ENCODE results near the gene PTCSC3.

PTCSC3 gene

DNA sequence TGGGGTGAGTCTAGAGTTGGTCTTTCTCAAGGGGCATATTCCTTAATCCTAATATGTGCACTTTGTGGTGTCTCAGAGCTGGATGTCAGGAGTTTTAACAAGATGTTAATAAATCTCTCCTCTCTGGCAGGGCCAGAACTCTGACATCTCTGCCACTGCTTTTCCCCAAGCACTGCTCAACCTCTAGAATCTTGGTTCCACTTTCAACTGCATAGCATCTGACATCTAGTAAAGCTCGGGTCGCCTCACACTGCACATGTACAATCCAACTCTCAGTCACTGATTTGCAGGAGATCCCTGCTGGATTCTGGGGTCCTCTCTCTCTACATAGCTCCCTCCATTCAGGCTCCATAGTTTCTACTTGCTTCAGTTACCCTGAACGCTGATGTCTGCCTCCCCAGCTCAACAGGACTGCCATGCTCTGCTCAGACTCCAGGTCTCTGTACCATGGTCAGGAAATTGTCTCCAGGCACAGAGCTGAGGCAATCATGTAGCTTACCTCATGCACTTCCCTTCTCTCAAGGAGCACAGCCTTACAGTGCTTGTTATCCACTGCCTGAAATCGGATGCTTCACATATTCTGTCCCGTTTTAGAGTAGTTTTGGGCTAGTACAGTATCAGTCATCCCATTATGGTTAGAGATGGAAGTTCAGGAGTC lies 1.6 kb downstream of the PTCSC3 start:
- Histone ChIP-seq H3K27me3 (ENCODE audit: control insufficient read depth, insufficient read depth, low read length) (no peaks in the 10 kb centered on the region), H3K9me3 (ENCODE audit: control insufficient read depth, insufficient read depth, low read length) (no peaks in the 10 kb centered on the region), H3K9ac (ENCODE audit: low read depth, low read length) (no peak overlapping the region), H3K36me3 (ENCODE audit: control insufficient read depth, insufficient read depth, low read length) (no peaks in the 10 kb centered on the region), H3K27ac (ENCODE audit: low read depth, low read length) (no peak overlapping the region), H3K4me3 (ENCODE audit: low read depth, low read length) (no peak overlapping the region), H3K4me1 (ENCODE audit: control insufficient read depth, insufficient read depth, low read length) (no peaks in the 10 kb centered on the region)

DNA sequence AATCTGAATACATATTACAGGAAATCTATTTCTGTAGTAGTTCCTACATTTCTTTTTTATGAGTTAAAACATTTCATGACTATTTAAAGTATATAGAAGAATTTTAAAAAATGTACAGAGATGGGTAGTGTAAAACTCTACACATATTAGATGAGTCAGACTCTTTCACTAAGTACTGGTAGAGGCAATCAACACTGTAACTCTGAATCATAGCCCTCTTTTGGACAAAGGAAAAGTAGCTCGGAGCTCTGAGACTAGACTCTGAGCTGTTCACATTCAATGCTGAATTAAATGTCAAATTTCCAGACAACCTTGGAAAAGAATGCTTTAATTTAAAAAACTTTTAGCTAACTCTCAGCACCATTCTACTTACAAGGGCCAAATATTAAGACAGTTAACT lies 3.4 kb downstream of the PTCSC3 start:
- H3K4me1 ChIP-seq (ENCODE audit: control insufficient read depth, insufficient read depth, low read length) = 0 out of 2 replicates have a peak, but pooled peaks cover 5% of the 10 kb centered on the region
- H3K27me3 ChIP-seq (ENCODE audit: control insufficient read depth, insufficient read depth, low read length) = no peaks in the 10 kb centered on the region
- no peaks in the 10 kb centered on the region for H3K36me3 ChIP-seq (ENCODE audit: control insufficient read depth, insufficient read depth, low read length)
- no peak overlapping the region for H3K27ac ChIP-seq (ENCODE audit: low read depth, low read length)
- no peaks in the 10 kb centered on the region for H3K9me3 ChIP-seq (ENCODE audit: control insufficient read depth, insufficient read depth, low read length)
- no peak overlapping the region for H3K4me3 ChIP-seq (ENCODE audit: low read depth, low read length)
- H3K9ac ChIP-seq (ENCODE audit: low read depth, low read length) = no peak overlapping the region

DNA sequence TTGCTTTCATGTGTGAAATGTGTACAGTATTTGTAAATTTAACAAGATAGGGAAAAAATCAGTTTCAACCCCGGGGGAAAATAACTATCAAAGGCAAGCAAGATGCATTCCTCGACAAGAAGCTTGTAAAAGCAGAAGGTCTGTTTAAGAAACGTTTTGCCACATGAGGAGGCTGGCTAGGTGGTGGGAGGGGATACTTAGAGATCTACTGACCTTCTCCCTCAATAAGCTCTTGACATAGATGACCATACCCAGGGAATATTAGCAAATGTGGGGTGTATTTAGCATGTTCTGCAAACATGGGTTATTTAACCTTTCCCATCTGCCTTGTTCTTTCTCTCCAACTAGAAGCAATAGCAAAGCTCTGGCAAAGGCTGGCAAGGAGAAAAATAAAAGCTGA lies 4.9 kb downstream of the PTCSC3 start:
- H3K4me3 ChIP-seq (ENCODE audit: low read depth, low read length) = no peak overlapping the region
- H3K4me1 ChIP-seq (ENCODE audit: control insufficient read depth, insufficient read depth, low read length) = peaks cover 17% of the 10 kb centered on the region
- H3K9ac ChIP-seq (ENCODE audit: low read depth, low read length) = no peak overlapping the region
- no peak overlapping the region for H3K27ac ChIP-seq (ENCODE audit: low read depth, low read length)
- H3K27me3 ChIP-seq (ENCODE audit: control insufficient read depth, insufficient read depth, low read length) = no peaks in the 10 kb centered on the region
- H3K36me3 ChIP-seq (ENCODE audit: control insufficient read depth, insufficient read depth, low read length) = no peaks in the 10 kb centered on the region
- no peaks in the 10 kb centered on the region for H3K9me3 ChIP-seq (ENCODE audit: control insufficient read depth, insufficient read depth, low read length)

DNA sequence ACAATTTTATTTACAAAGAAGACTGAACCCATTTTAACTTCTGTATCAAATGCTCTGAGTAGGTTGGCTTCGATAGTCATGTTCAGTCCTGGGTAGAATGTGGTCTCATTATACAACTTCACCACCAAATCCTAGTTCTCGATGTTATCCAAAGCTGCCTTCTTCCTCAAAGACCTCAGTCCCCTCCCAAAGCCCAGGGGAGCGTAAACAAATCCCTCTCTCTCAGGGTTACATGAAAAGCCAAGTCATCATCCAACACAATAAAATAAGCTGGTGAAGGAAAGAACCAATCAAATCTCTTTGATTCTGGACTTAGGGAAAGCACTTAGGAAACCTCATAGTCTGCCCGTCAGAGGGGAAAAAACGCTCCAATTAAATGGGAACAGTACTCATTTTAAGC lies 9.1 kb downstream of the PTCSC3 start:
- Histone ChIP-seq H3K27me3 (ENCODE audit: control insufficient read depth, insufficient read depth, low read length) (no peaks in the 10 kb centered on the region), H3K9me3 (ENCODE audit: control insufficient read depth, insufficient read depth, low read length) (no peaks in the 10 kb centered on the region), H3K9ac (ENCODE audit: low read depth, low read length) (no peak overlapping the region), H3K4me3 (ENCODE audit: low read depth, low read length) (0 out of 2 replicates have a peak overlapping the region, but pooled peaks have one; percentile 16), H3K36me3 (ENCODE audit: control insufficient read depth, insufficient read depth, low read length) (no peaks in the 10 kb centered on the region), H3K27ac (ENCODE audit: low read depth, low read length) (no peak overlapping the region), H3K4me1 (ENCODE audit: control insufficient read depth, insufficient read depth, low read length) (peaks cover 17% of the 10 kb centered on the region)

DNA sequence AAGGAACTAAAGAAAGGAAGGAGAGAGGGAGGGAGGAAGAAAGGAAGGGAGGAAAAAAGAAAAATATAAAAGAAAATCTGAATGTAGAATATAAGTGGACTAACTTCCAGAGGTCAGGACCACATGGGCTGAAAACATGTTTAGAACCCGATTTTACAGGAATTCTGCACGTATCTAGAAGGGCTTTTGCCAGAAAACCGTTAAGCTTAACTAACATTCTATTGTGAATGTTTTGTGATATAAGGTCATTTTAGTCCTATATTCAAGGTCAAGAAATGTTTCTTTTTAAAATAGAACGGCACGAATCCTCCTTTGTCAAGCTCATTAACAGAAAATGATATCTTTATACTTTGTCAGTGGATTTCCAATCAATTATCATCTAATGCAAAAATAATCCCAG lies 13.1 kb downstream of the PTCSC3 start:
- Histone ChIP-seq H3K4me1 (ENCODE audit: control insufficient read depth, insufficient read depth, low read length) (peaks cover 15% of the 10 kb centered on the region), H3K27ac (ENCODE audit: low read depth, low read length) (no peak overlapping the region), H3K27me3 (ENCODE audit: control insufficient read depth, insufficient read depth, low read length) (no peaks in the 10 kb centered on the region), H3K9ac (ENCODE audit: low read depth, low read length) (no peak overlapping the region), H3K36me3 (ENCODE audit: control insufficient read depth, insufficient read depth, low read length) (no peaks in the 10 kb centered on the region), H3K9me3 (ENCODE audit: control insufficient read depth, insufficient read depth, low read length) (no peaks in the 10 kb centered on the region), H3K4me3 (ENCODE audit: low read depth, low read length) (no peak overlapping the region)

DNA sequence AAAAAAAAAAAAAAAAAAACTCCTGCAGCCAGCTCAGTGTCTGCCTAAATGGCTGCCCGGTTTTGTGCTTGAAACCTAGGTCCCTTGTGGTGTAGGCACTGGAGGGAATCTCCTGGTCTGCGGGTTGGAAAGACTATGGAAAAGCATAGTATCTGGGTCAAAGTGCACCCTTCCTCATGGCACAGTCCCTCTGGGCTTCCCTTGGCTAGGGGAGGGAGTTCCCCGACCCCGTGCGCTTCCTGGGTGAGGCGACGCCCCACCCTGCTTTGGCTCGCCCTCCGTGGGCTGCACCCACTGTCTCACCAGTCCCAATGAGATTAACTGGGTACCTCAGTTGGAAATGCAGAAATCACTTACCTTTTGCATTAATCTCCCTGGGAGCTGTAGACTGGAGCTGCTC lies 14.3 kb downstream of the PTCSC3 start:
- Histone ChIP-seq H3K27me3 (ENCODE audit: control insufficient read depth, insufficient read depth, low read length) (no peaks in the 10 kb centered on the region), H3K4me1 (ENCODE audit: control insufficient read depth, insufficient read depth, low read length) (peaks cover 7% of the 10 kb centered on the region), H3K36me3 (ENCODE audit: control insufficient read depth, insufficient read depth, low read length) (no peaks in the 10 kb centered on the region), H3K4me3 (ENCODE audit: low read depth, low read length) (no peak overlapping the region), H3K27ac (ENCODE audit: low read depth, low read length) (no peak overlapping the region), H3K9me3 (ENCODE audit: control insufficient read depth, insufficient read depth, low read length) (no peaks in the 10 kb centered on the region), H3K9ac (ENCODE audit: low read depth, low read length) (no peak overlapping the region)

DNA sequence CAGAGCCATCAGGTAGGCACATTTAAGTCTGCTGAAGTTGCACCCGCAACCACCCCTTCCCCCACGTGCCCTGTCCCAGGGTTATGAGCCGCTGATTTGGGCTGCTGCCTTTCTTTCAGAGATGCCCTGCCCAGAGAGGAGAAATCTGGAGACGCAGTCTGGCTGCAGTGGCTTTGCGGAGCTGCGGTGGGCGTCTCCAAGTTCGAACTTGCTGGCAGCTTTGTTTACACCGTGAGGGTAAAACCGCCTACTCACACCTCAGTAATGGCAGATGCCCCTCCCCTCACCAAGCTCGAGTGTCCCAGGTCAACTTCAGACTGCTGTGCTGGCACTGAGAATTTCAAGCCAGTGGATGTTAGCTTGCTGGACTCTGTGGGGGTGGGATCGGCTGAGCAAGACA lies 14.7 kb downstream of the PTCSC3 start:
- no peaks in the 10 kb centered on the region for H3K9me3 ChIP-seq (ENCODE audit: control insufficient read depth, insufficient read depth, low read length)
- no peaks in the 10 kb centered on the region for H3K36me3 ChIP-seq (ENCODE audit: control insufficient read depth, insufficient read depth, low read length)
- no peak overlapping the region for H3K27ac ChIP-seq (ENCODE audit: low read depth, low read length)
- H3K27me3 ChIP-seq (ENCODE audit: control insufficient read depth, insufficient read depth, low read length) = no peaks in the 10 kb centered on the region
- H3K4me1 ChIP-seq (ENCODE audit: control insufficient read depth, insufficient read depth, low read length) = peaks cover 4% of the 10 kb centered on the region; the same call in 1 of the 2 replicates
- H3K4me3 ChIP-seq (ENCODE audit: low read depth, low read length) = no peak overlapping the region
- no peak overlapping the region for H3K9ac ChIP-seq (ENCODE audit: low read depth, low read length)

DNA sequence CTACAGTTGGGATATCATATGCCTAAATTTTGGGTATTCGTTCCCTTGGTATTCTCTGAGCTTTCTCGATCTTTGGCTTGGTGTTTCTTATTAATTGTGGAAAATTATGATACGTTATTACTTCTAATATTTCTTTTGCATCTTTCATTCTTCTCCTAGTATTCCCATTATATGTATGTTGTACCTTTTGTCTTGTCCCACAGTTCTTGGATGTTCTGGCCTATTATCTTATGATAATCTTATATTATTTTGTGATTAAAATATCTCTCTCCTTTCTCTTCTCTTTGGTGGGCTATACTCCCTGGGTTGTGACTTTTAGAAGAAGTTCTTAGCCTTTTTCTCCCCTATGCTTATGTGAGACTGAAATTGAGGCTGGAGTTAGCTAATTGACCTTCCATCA lies 25.2 kb downstream of the PTCSC3 start:
- H3K27ac ChIP-seq (ENCODE audit: low read depth, low read length) = no peak overlapping the region
- H3K27me3 ChIP-seq (ENCODE audit: control insufficient read depth, insufficient read depth, low read length) = no peaks in the 10 kb centered on the region
- no peak overlapping the region for H3K9ac ChIP-seq (ENCODE audit: low read depth, low read length)
- H3K4me3 ChIP-seq (ENCODE audit: low read depth, low read length) = no peak overlapping the region
- H3K9me3 ChIP-seq (ENCODE audit: control insufficient read depth, insufficient read depth, low read length) = peaks cover 7% of the 10 kb centered on the region; the same call in 1 of the 2 replicates
- no peaks in the 10 kb centered on the region for H3K36me3 ChIP-seq (ENCODE audit: control insufficient read depth, insufficient read depth, low read length)
- no peaks in the 10 kb centered on the region for H3K4me1 ChIP-seq (ENCODE audit: control insufficient read depth, insufficient read depth, low read length)

DNA sequence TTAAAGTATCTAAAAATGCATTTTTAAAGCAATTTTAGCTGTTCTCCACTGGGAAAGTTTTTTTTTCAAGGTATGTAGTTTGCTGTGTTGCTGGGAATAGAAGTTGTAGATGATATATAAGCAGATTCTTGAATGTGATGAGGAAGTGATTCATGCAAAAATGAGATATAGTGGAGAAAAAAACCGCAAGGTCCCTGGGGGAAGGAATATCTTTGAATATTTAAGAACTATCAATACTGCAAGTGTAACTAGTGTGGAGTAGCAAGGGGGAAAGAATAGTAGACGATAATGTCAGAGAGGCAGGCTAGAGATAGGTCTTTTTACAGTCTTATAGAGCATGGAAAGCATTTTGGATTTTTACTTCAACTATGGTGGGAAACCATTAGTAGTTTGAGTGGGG lies 42.5 kb downstream of the PTCSC3 start:
- H3K4me3 ChIP-seq (ENCODE audit: low read depth, low read length) = no peak overlapping the region
- no peak overlapping the region for H3K9ac ChIP-seq (ENCODE audit: low read depth, low read length)
- no peaks in the 10 kb centered on the region for H3K27me3 ChIP-seq (ENCODE audit: control insufficient read depth, insufficient read depth, low read length)
- H3K9me3 ChIP-seq (ENCODE audit: control insufficient read depth, insufficient read depth, low read length) = no peaks in the 10 kb centered on the region
- H3K27ac ChIP-seq (ENCODE audit: low read depth, low read length) = no peak overlapping the region
- no peaks in the 10 kb centered on the region for H3K36me3 ChIP-seq (ENCODE audit: control insufficient read depth, insufficient read depth, low read length)
- peaks cover 7% of the 10 kb centered on the region for H3K4me1 ChIP-seq (ENCODE audit: control insufficient read depth, insufficient read depth, low read length)

DNA sequence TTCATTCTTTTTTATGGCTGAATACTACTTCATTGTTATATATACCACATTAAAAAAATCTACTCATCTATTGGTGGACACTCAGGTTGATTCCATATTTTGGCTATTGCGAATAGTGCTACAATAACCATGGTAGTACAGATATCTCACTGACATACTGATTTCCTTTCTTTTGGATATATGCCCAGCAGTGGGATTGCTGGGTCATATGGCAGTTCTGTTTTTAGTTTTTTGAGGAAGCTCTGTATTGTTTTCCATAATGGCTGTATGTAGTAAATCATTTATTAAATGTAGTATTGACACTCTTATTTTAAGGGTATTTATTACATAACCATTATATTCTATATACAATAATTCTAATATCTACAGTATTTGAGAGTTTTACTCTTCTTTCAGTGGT lies 43.7 kb downstream of the PTCSC3 start:
- no peaks in the 10 kb centered on the region for H3K9me3 ChIP-seq (ENCODE audit: control insufficient read depth, insufficient read depth, low read length)
- H3K4me1 ChIP-seq (ENCODE audit: control insufficient read depth, insufficient read depth, low read length) = peaks cover 13% of the 10 kb centered on the region
- no peak overlapping the region for H3K27ac ChIP-seq (ENCODE audit: low read depth, low read length)
- no peak overlapping the region for H3K9ac ChIP-seq (ENCODE audit: low read depth, low read length)
- no peaks in the 10 kb centered on the region for H3K27me3 ChIP-seq (ENCODE audit: control insufficient read depth, insufficient read depth, low read length)
- no peaks in the 10 kb centered on the region for H3K36me3 ChIP-seq (ENCODE audit: control insufficient read depth, insufficient read depth, low read length)
- no peak overlapping the region for H3K4me3 ChIP-seq (ENCODE audit: low read depth, low read length)

DNA sequence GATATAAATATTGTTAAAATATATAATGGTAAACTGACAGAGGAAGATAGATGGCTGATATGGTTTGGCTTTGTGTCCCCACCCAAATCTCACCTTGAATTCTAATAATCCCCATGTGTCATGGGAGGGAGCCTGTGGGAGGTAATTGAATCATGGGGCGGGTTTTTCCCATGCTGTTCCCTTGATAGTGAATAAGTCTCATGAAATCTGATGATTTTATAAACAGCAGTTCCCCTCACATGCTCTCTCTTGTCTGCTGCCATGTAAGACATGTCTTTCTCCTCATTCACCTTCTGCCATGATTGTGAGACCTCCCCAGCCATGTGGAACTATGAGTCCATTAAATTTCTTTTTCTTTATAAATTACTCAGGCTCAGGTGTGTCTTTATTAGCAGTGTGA lies 46.3 kb downstream of the PTCSC3 start:
- no peaks in the 10 kb centered on the region for H3K9me3 ChIP-seq (ENCODE audit: control insufficient read depth, insufficient read depth, low read length)
- no peaks in the 10 kb centered on the region for H3K27me3 ChIP-seq (ENCODE audit: control insufficient read depth, insufficient read depth, low read length)
- H3K9ac ChIP-seq (ENCODE audit: low read depth, low read length) = no peak overlapping the region

More for the DNA sequence above, 46.3 kb downstream of the PTCSC3 start:
- no peak overlapping the region for H3K4me3 ChIP-seq (ENCODE audit: low read depth, low read length)
- no peak overlapping the region for H3K27ac ChIP-seq (ENCODE audit: low read depth, low read length)
- H3K4me1 ChIP-seq (ENCODE audit: control insufficient read depth, insufficient read depth, low read length) = peaks cover 13% of the 10 kb centered on the region
- no peaks in the 10 kb centered on the region for H3K36me3 ChIP-seq (ENCODE audit: control insufficient read depth, insufficient read depth, low read length)

Data from HUES48 (cell line).